Activated CD8-positive, alpha-beta memory T cell treated with anti-CD3 and anti-CD28 coated beads for 48 hours (primary cell): ENCODE measurements around the gene B3GNT9.
"Not testable (repeated sequence)": the region's sequence is repeated elsewhere in the genome, so short reads cannot be mapped to it uniquely, and the experiment has no call there.

Experiments used
- DNase-seq, 3 experiments: peaks; one replicate each; pipeline ENCODE4 v3.0.0-alpha.2; 2020; ENCODE audit warnings: low read depth in 2 of 3, low spot score in 2 of 3

The B3GNT9 gene

GRCh38 chr16:67151431-67152097, 766 bp upstream of the B3GNT9 start:
- DNase-seq = no peak

- DNase-seq = no peak
These were observed 558 bp downstream of the B3GNT9 start for GRCh38 chr16:67150047-67150832.

- no peak for DNase-seq
These were observed 1.3 kb downstream of the B3GNT9 start for GRCh38 chr16:67149276-67150046.

- no peak for DNase-seq
These were observed 2.0 kb downstream of the B3GNT9 start for GRCh38 chr16:67148656-67149275.

GRCh38 chr16:67148221-67148620, 2.6 kb downstream of the B3GNT9 start:
- no peak for DNase-seq

- DNase-seq = no peak
These were observed 3.2 kb downstream of the B3GNT9 start for GRCh38 chr16:67147437-67148140.

GRCh38 chr16:67146523-67147357, 4.1 kb downstream of the B3GNT9 start:
- no peak for DNase-seq

GRCh38 chr16:67145746-67146145, 5.1 kb downstream of the B3GNT9 start:
- DNase-seq = no peak

- no peak for DNase-seq
These were observed 5.9 kb downstream of the B3GNT9 start for GRCh38 chr16:67144943-67145342.

- no peak for DNase-seq
These were observed 8.5 kb downstream of the B3GNT9 start for GRCh38 chr16:67142342-67142741.

GRCh38 chr16:67141391-67141790, 9.4 kb downstream of the B3GNT9 start:
- DNase-seq = no peak

- DNase-seq = no peak
These were observed 13.2 kb downstream of the B3GNT9 start for GRCh38 chr16:67137605-67138004.

- DNase-seq = no peak
These were observed 21.4 kb downstream of the B3GNT9 start for GRCh38 chr16:67129422-67129821.

- DNase-seq = no peak
These were observed 21.9 kb downstream of the B3GNT9 start for GRCh38 chr16:67128887-67129286.

GRCh38 chr16:67128417-67128816, 22.4 kb downstream of the B3GNT9 start:
- DNase-seq = no peak

GRCh38 chr16:67122799-67123198, 28.0 kb downstream of the B3GNT9 start:
- not testable (repeated sequence) for DNase-seq

- DNase-seq = no peak
These were observed 30.8 kb downstream of the B3GNT9 start for GRCh38 chr16:67120025-67120424.

- no peak for DNase-seq
These were observed 33.1 kb downstream of the B3GNT9 start for GRCh38 chr16:67117716-67118115.

- DNase-seq = no peak
These were observed 34.1 kb downstream of the B3GNT9 start for GRCh38 chr16:67116388-67117311.
